ENCODE measurements around the gene PRDM16.

Gene PRDM16

DNA sequence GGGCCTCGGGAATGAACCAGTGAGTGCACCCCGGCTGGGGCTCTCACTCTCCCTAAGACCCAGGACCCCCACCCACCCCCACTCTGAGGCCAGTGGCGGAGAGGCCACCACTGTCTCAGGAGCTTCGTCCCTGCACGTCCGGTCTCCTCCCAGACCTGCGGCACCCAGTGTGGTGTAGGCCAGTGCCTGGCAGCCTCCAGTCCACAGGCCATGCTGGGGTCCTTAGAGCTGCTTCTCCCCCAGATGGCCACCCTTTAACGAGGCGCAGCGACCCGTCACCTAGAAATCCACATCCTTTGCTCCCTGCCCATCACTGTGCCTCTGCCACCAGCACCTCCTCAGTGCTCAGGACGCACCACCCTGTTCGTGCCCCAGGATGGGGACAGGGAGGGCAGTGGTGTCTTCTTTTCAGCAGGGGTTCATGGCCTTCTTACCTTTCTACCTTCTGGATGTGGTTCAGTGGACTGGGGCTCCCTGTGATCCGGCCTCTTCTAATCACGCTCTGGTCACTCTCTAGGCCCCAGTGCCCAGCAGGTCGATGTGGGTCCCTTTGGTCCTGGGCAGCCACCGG, 253.5 kb downstream of the PRDM16 start:
- WGBS, 2 donors (ENCODE audit: extremely low coverage in 2 of 2, insufficient read length in 2 of 2, insufficient replicate concordance in 1 of 2), result no CpG with 5 or more reads among the region's 17 CpGs

DNA sequence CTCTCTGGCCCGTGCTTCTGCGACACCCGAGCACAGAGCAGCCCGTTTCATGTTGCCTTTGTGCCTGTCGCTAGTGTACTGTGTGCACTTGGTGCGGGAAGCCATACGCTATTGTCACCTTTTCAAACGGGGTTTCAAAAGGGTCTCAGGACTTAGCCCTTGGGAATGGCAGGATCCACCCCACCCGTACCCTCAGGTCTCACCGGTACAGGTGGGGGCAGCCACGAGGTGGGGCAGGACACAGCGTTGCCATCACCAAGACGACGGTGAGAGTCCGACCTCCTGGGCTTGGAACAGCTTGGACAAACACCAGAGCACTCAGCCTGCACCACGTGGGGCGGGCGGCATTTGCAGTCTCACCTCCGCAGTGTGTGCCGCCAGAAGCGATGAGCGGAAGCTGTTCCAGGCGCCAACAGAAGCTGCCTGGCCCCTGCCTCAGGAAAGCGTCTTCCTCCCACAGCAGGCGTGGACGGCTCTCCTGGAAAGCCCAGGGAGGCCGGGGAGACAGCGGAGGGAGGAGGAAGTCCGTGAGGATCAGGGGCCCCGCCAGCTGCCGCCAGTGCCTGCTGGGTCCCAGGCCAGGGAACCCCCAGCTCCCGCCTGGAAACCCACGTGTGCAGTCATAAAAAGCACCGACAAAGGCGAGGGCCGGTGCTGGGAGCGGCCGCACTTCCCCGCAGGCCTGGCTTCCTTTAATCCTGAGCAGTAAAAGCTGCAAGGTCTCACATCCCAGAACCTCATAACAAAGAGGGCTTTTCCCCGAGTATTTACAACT, 254.2 kb downstream of the PRDM16 start:
- H4K91ac ChIP-seq (ENCODE audit: low read depth, low read length, poor library complexity), result peak overlapping the region; percentile 92
- peak overlapping the region; percentile 25 for H2BK5ac ChIP-seq (ENCODE audit: low read length)
- peaks cover 0 to 4% of the 10 kb centered on the region in 2 donors for H3K9me3 ChIP-seq (replicated peaks in 1 of 2; ENCODE audit: control insufficient read depth in 2 of 2, insufficient read depth in 1 of 2, low read depth in 1 of 2, low read length in 2 of 2)
- no CpG with 5 or more reads among the region's 40 CpGs for WGBS, 2 donors (ENCODE audit: extremely low coverage in 2 of 2, insufficient read length in 2 of 2, insufficient replicate concordance in 1 of 2)
- peak overlapping the region; percentile 91 for H2AK5ac ChIP-seq (ENCODE audit: low read depth, low read length)
- peak overlapping the region; percentile 94 for H4K8ac ChIP-seq (ENCODE audit: low read depth, low read length)
- no peak overlapping the region for H3K4me2 ChIP-seq (ENCODE audit: insufficient read depth, low read length, poor library complexity, severe bottlenecking)
- DNase-seq (ENCODE audit: low spot score), result peak; percentile 35
- peak overlapping the region; percentile 70 for H3K9ac ChIP-seq (ENCODE audit: low read depth, low read length, poor library complexity)
- H2BK15ac ChIP-seq (ENCODE audit: low read length), result peak overlapping the region; percentile 72
- no peaks in the 10 kb centered on the region for H3K36me3 ChIP-seq (replicated peaks in 1 of 2; ENCODE audit: control insufficient read depth in 2 of 2, insufficient read depth in 2 of 2, low read length in 2 of 2)
- H3K4ac ChIP-seq (ENCODE audit: low read length), result no peak overlapping the region
- no peak overlapping the region for H3K14ac ChIP-seq (ENCODE audit: low read length)
- no peak overlapping the region for H2AFZ ChIP-seq (ENCODE audit: low read length)
- H3K23ac ChIP-seq (ENCODE audit: low read depth, low read length, poor library complexity), result peak overlapping the region; percentile 65
- H2BK12ac ChIP-seq (ENCODE audit: low read length), result peak overlapping the region; percentile 97
- peaks cover 0 to 31% of the 10 kb centered on the region in 2 donors for H3K4me1 ChIP-seq (ENCODE audit: control insufficient read depth in 2 of 2, insufficient read depth in 1 of 2, low read depth in 1 of 2, low read length in 2 of 2)
- H3K4me3 ChIP-seq (ENCODE audit: low read length in 2 of 2), result no peak overlapping the region
- peak overlapping the region; percentile 5 for H3K27ac ChIP-seq (replicated peaks; ENCODE audit: low read length)
- H3K18ac ChIP-seq (ENCODE audit: low read length), result peak overlapping the region; percentile 90
- peak overlapping the region; percentile 43 for H2BK120ac ChIP-seq (ENCODE audit: low read depth, low read length)
- peaks cover 0 to 24% (median 0%) of the 10 kb centered on the region in 3 experiments for H3K27me3 ChIP-seq (ENCODE audit: control insufficient read depth in 3 of 3, insufficient read depth in 3 of 3, low read depth in 1 of 3, low read length in 3 of 3)
- H3K79me1 ChIP-seq (ENCODE audit: low read depth, low read length), result no peaks in the 10 kb centered on the region

More for the DNA sequence above, 253.5 kb downstream of the PRDM16 start:
- H3K4me2 ChIP-seq (ENCODE audit: insufficient read depth, low read length, poor library complexity, severe bottlenecking), result no peak overlapping the region
- H4K8ac ChIP-seq (ENCODE audit: low read depth, low read length), result no peak overlapping the region
- H3K23ac ChIP-seq (ENCODE audit: low read depth, low read length, poor library complexity), result peak overlapping the region; percentile 65
- peak overlapping the region; percentile 25 for H2BK5ac ChIP-seq (ENCODE audit: low read length)
- no peak overlapping the region for H3K27ac ChIP-seq (replicated peaks; ENCODE audit: low read length)
- no peaks in the 10 kb centered on the region for H3K79me1 ChIP-seq (ENCODE audit: low read depth, low read length)
- peak overlapping the region; percentile 83 for H2BK15ac ChIP-seq (ENCODE audit: low read length)
- H3K4me1 ChIP-seq (ENCODE audit: control insufficient read depth in 2 of 2, insufficient read depth in 1 of 2, low read depth in 1 of 2, low read length in 2 of 2), result peaks cover 0 to 31% of the 10 kb centered on the region in 2 donors
- peak overlapping the region; percentile 43 for H2BK120ac ChIP-seq (ENCODE audit: low read depth, low read length)
- H3K9me3 ChIP-seq (replicated peaks in 1 of 2; ENCODE audit: control insufficient read depth in 2 of 2, insufficient read depth in 1 of 2, low read depth in 1 of 2, low read length in 2 of 2), result peaks cover 0 to 4% of the 10 kb centered on the region in 2 donors
- H4K91ac ChIP-seq (ENCODE audit: low read depth, low read length, poor library complexity), result no peak overlapping the region
- peaks cover 0 to 18% (median 0%) of the 10 kb centered on the region in 3 experiments for H3K27me3 ChIP-seq (ENCODE audit: control insufficient read depth in 3 of 3, insufficient read depth in 3 of 3, low read depth in 1 of 3, low read length in 3 of 3)
- peak overlapping the region; percentile 70 for H3K9ac ChIP-seq (ENCODE audit: low read depth, low read length, poor library complexity)
- peak overlapping the region; percentile 97 for H2BK12ac ChIP-seq (ENCODE audit: low read length)
- no peak overlapping the region for H3K4me3 ChIP-seq (ENCODE audit: low read length in 2 of 2)
- DNase-seq (ENCODE audit: low spot score), result no peak
- peak overlapping the region; percentile 91 for H2AK5ac ChIP-seq (ENCODE audit: low read depth, low read length)
- H2AFZ ChIP-seq (ENCODE audit: low read length), result no peak overlapping the region
- peak overlapping the region; percentile 97 for H3K14ac ChIP-seq (ENCODE audit: low read length)
- H3K36me3 ChIP-seq (replicated peaks in 1 of 2; ENCODE audit: control insufficient read depth in 2 of 2, insufficient read depth in 2 of 2, low read length in 2 of 2), result no peaks in the 10 kb centered on the region
- peak overlapping the region; percentile 92 for H3K18ac ChIP-seq (ENCODE audit: low read length)
- peak overlapping the region; percentile 4 for H3K4ac ChIP-seq (ENCODE audit: low read length)

DNA sequence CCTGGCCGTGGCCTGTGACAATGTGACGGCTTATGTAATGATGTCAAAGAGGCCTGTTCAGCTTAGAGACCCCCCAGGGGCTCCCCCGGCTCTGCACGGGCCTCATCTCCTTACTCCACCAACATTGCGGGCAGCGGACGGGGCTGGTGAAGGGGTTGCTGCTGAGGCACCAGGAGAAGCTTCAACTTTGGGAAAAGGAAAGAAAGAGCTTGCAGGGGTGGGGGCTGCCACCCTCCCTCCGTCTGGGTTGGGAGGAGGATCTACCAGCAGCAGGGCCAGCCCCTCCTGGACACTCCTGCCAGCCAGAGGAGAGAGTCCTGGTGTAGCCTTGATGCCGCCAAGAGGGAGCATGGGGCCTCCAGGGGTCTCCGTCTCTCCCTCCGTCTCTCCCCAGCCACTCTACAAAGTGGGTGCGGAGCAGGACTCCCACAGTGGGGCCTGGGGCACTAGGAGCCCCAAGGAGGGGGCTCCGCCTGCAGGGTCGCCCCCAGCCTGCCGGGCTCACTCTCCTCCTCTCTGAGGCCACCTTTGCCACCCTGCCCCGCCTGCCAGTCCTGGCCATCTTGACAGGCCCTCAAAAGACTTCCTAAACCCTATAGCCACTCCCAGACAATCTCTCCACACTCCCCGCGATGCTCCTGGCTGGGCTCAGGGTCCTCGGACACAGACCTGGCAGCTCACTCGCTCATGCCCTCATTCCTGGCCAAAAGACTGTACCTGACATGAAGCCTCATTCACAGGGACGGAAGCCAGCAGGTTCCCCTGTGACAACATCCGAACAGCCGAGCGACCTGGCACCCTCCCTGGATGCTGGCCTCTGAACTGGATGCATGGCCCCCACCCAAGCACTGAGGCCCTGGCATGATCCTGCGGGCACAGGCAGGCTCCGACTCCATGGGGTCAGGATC, 255.0 kb downstream of the PRDM16 start:
- Histone ChIP-seq H3K9ac (ENCODE audit: low read depth, low read length, poor library complexity) (no peak overlapping the region), H2AK5ac (ENCODE audit: low read depth, low read length) (peak overlapping the region; percentile 77), H3K14ac (ENCODE audit: low read length) (peak overlapping the region; percentile 14), H2BK15ac (ENCODE audit: low read length) (peak overlapping the region; percentile 52), H3K27ac (replicated peaks; ENCODE audit: low read length) (peak overlapping the region; percentile 29), H2BK12ac (ENCODE audit: low read length) (peak overlapping the region; percentile 24), H2BK120ac (ENCODE audit: low read depth, low read length) (no peak overlapping the region), H2AFZ (ENCODE audit: low read length) (no peak overlapping the region), H4K91ac (ENCODE audit: low read depth, low read length, poor library complexity) (no peak overlapping the region), H3K36me3 (replicated peaks in 1 of 2; ENCODE audit: control insufficient read depth in 2 of 2, insufficient read depth in 2 of 2, low read length in 2 of 2) (no peaks in the 10 kb centered on the region), H3K9me3 (replicated peaks in 1 of 2; ENCODE audit: control insufficient read depth in 2 of 2, insufficient read depth in 1 of 2, low read depth in 1 of 2, low read length in 2 of 2) (peaks cover 0 to 4% of the 10 kb centered on the region in 2 donors), H3K4me2 (ENCODE audit: insufficient read depth, low read length, poor library complexity, severe bottlenecking) (no peak overlapping the region), H3K18ac (ENCODE audit: low read length) (peak overlapping the region; percentile 84), H3K4ac (ENCODE audit: low read length) (no peak overlapping the region), H3K79me1 (ENCODE audit: low read depth, low read length) (no peaks in the 10 kb centered on the region), H3K4me1 (ENCODE audit: control insufficient read depth in 2 of 2, insufficient read depth in 1 of 2, low read depth in 1 of 2, low read length in 2 of 2) (peaks cover 0 to 31% of the 10 kb centered on the region in 2 donors), H3K4me3 (ENCODE audit: low read length in 2 of 2) (peak overlapping the region in 1 of 2 donors; percentile 31), H4K8ac (ENCODE audit: low read depth, low read length) (peak overlapping the region; percentile 57), H3K27me3 (ENCODE audit: control insufficient read depth in 3 of 3, insufficient read depth in 3 of 3, low read depth in 1 of 3, low read length in 3 of 3) (peaks cover 0 to 31% (median 0%) of the 10 kb centered on the region in 3 experiments), H3K23ac (ENCODE audit: low read depth, low read length, poor library complexity) (peak overlapping the region; percentile 3), H2BK5ac (ENCODE audit: low read length) (peak overlapping the region; percentile 26)
- DNase-seq (ENCODE audit: low spot score), result no peak
- no CpG with 5 or more reads among the region's 26 CpGs for WGBS, 2 donors (ENCODE audit: extremely low coverage in 2 of 2, insufficient read length in 2 of 2, insufficient replicate concordance in 1 of 2)

Measured in neuronal stem cell (in vitro differentiated cells).